Mesothelial cell of epicardium (in vitro differentiated cells): ENCODE measurements around the gene POT1. TPM values are rescaled to one million over a fixed set of nuclear protein-coding genes. Genes with fewer than 3 reads are reported as not detected.

Experiments used
- DNase-seq, 2 experiments: peaks; one replicate each; pipeline ENCODE4 v3.0.0; 2021; ENCODE audit warnings: low spot score in 2 of 2; ENCODE audit not compliant: unreplicated experiment in 2 of 2
- H3K27ac Mint-ChIP-seq: 2 replicates; pipeline ENCODE4 v1.8.0; 2021; ENCODE audit warnings: mixed read lengths
- H3K27me3 Mint-ChIP-seq: 2 replicates; pipeline ENCODE4 v1.8.0; 2021; ENCODE audit warnings: low read depth, mixed read lengths
- H3K36me3 Mint-ChIP-seq: 2 replicates; pipeline ENCODE4 v1.8.0; 2021; ENCODE audit warnings: mixed read lengths
- H3K4me1 Mint-ChIP-seq: 2 replicates; pipeline ENCODE4 v1.8.0; 2021; ENCODE audit warnings: mixed read lengths
- H3K4me3 Mint-ChIP-seq: 2 replicates; pipeline ENCODE4 v1.8.0; 2021; ENCODE audit warnings: mild to moderate bottlenecking, moderate library complexity, mixed read lengths
- H3K9me3 Mint-ChIP-seq: 2 replicates; pipeline ENCODE4 v1.8.0; 2021; ENCODE audit warnings: mixed read lengths
- CTCF ChIP-seq: fragments of 200-600 bp; sonication (generic); IDR thresholded peaks from one replicate; pipeline ENCODE4 v1.5.0; 2021; ENCODE audit warnings: antibody characterized with exemption; ENCODE audit not compliant: unreplicated experiment
- total RNA-seq: library from RNA; stranded (reverse); gene quantifications from 3 replicates; pipeline ENCODE4 v1.2.1, GENCODE V29; 2021

Gene POT1
- total RNA-seq, 1 donor from 2014 or later, result 34.2 TPM

GRCh38 chr7:124937076-124937475 is 7.5 kb upstream of the POT1 start:
- no peak for TF ChIP-seq CTCF
- Mint-ChIP-seq H3K9me3 (no peaks in the 10 kb centered on the region), H3K27me3 (peaks cover 1% of the 10 kb centered on the region), H3K27ac (no peak overlapping the region), H3K4me3 (no peak overlapping the region), H3K4me1 (no peaks in the 10 kb centered on the region), H3K36me3 (no peaks in the 10 kb centered on the region)
- DNase-seq, result no peak

GRCh38 chr7:124934841-124935240 is 5.2 kb upstream of the POT1 start:
- TF ChIP-seq CTCF, result no peak
- H3K36me3 Mint-ChIP-seq, result no peaks in the 10 kb centered on the region
- H3K9me3 Mint-ChIP-seq, result no peaks in the 10 kb centered on the region
- peaks cover 2% of the 10 kb centered on the region for H3K4me1 Mint-ChIP-seq
- DNase-seq, result no peak
- peaks cover 1% of the 10 kb centered on the region for H3K27me3 Mint-ChIP-seq
- no peak overlapping the region for H3K27ac Mint-ChIP-seq
- no peak overlapping the region for H3K4me3 Mint-ChIP-seq

GRCh38 chr7:124930655-124931597 is 1.3 kb upstream of the POT1 start:
- Mint-ChIP-seq H3K4me1 (peaks cover 23% of the 10 kb centered on the region), H3K9me3 (no peaks in the 10 kb centered on the region), H3K36me3 (no peaks in the 10 kb centered on the region), H3K4me3 (no peak overlapping the region), H3K27ac (no peak overlapping the region), H3K27me3 (no peaks in the 10 kb centered on the region)
- no peak for TF ChIP-seq CTCF
- no peak for DNase-seq

- Mint-ChIP-seq H3K27me3 (no peaks in the 10 kb centered on the region), H3K4me1 (peaks cover 23% of the 10 kb centered on the region), H3K27ac (peak overlapping the region; percentile 96), H3K9me3 (no peaks in the 10 kb centered on the region), H3K36me3 (no peaks in the 10 kb centered on the region), H3K4me3 (peak overlapping the region; percentile 90)
- no peak for DNase-seq
- no peak for TF ChIP-seq CTCF
These were observed 573 bp upstream of the POT1 start for GRCh38 chr7:124930173-124930623.

- TF ChIP-seq CTCF, result no peak
- peaks cover 3% of the 10 kb centered on the region for H3K36me3 Mint-ChIP-seq
- H3K27me3 Mint-ChIP-seq, result no peaks in the 10 kb centered on the region
- no peak for DNase-seq
- no peak overlapping the region for H3K4me3 Mint-ChIP-seq
- H3K27ac Mint-ChIP-seq, result no peak overlapping the region
- peaks cover 21% of the 10 kb centered on the region for H3K4me1 Mint-ChIP-seq
- no peaks in the 10 kb centered on the region for H3K9me3 Mint-ChIP-seq
These were observed 4.7 kb downstream of the POT1 start for GRCh38 chr7:124924906-124925305.
